Measurements from ENCODE around the gene OLFML1. TPM values are rescaled to one million over a fixed set of nuclear protein-coding genes. Genes with fewer than 3 reads are reported as not detected.

Gene OLFML1
- total RNA-seq, 2 experiments from 2014 or later, result not detected

DNA sequence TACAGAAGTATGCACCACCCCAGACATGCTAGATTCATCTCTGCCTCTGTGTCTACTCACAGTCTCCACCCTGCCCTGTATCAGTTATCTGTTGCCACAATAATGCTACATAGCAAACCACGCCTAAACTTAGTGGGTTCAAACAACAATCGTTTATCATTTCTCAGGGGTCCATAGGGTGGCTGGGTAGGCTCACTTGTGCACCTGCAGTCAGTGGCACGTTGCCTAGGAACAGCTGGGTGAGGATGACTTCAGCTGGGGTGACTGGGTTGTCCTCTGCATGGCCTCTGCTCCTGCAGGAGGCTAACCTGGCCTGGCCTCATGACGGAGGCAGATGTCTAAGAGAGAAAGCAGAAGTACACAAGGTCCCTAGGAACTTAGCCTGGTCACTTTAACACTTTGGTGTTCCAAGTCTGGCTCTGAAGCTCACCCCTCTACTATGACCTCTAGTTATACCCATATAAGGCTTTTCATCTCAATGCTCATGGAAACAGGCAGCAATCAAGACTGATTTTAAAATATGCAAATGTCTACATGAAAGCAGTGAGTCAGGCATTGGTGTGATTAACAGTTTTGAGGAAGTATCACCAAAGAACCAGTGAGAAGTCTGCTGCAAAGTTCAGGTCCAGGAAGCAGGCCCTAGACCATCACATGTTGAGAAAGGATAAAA is 10.7 kb downstream of the OLFML1 start:
- Mint-ChIP-seq H3K4me3 (no peak overlapping the region), H3K27me3 (no peaks in the 10 kb centered on the region), H3K27ac (peak overlapping the region; percentile 48), H3K9me3 (ENCODE audit: low read depth) (no peaks in the 10 kb centered on the region), H3K36me3 (ENCODE audit: low read depth) (peaks cover 3% of the 10 kb centered on the region), H3K4me1 (peaks cover 11% of the 10 kb centered on the region)
- CTCF ChIA-PET, result interaction anchor here (0.7 to 1.6 kb wide), 3 partner anchors 10 to 88 kb away, joined by 3 to 5 read pairs (median 3); partner anchors contain the start of gene OLFML1
- POLR2A ChIA-PET, result interaction anchor here (0.6 kb wide), 1 partner anchor 229 kb away, joined by 3 read pairs; no protein-coding TSS in a partner anchor
- ATAC-seq (peak; percentile 94), DNase-seq (peak; percentile 33)
- intact Hi-C loops (cut with DNase I, micrococcal nuclease), result no loop called here

DNA sequence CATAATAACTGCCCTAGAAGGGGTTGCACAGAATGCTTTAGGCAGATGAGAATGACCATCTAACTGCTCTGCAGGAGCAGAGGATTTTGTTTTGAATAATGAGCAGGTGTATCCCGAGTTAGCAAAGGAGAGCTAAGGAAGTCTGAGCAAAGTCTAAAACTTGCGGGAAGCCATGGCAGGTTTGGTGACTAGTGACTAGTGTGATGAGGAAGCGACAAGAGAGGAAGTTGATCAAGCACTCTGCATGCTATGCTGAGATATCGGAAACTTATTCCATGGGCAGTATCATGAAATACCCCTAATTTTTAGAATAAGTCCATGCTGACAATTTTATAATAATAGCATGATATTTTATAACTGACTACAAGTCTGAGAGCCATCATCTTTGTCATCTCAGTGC is 12.9 kb downstream of the OLFML1 start:
- Mint-ChIP-seq H3K27me3 (no peaks in the 10 kb centered on the region), H3K9me3 (ENCODE audit: low read depth) (no peaks in the 10 kb centered on the region), H3K36me3 (ENCODE audit: low read depth) (peaks cover 3% of the 10 kb centered on the region), H3K4me1 (peaks cover 11% of the 10 kb centered on the region), H3K27ac (no peak overlapping the region), H3K4me3 (no peak overlapping the region)
- no peak for ATAC-seq
- POLR2A ChIA-PET, result no interaction called here
- intact Hi-C loops (cut with DNase I, micrococcal nuclease), result no loop called here
- CTCF ChIA-PET, result interaction anchor here (0.8 kb wide), 1 partner anchor 760 kb away, joined by 3 read pairs; no protein-coding TSS in a partner anchor
- DNase-seq, result no peak

DNA sequence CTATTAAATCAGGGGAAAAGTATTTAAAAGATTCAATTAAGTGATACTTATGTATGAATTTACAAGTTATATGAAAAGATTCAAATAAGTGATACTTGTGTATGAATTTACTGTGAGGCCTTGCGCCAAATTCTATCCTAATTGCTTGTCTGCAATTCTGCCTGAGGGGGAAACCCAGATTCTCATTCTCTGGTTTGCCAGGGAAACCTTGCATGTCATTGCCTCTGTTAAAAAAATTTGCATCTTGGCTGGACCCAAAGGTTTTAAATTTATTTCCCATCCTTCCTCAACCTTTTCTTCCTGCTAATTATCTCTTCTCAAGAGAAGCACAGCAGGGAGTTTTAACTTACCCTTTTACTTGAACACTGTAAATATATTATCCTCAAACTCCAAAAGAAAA is 13.8 kb downstream of the OLFML1 start:
- Mint-ChIP-seq H3K9me3 (ENCODE audit: low read depth) (no peaks in the 10 kb centered on the region), H3K36me3 (ENCODE audit: low read depth) (peaks cover 3% of the 10 kb centered on the region), H3K27ac (no peak overlapping the region), H3K4me3 (no peak overlapping the region), H3K4me1 (peaks cover 11% of the 10 kb centered on the region), H3K27me3 (no peaks in the 10 kb centered on the region)
- DNase-seq, result no peak
- ChIA-PET POLR2A (no interaction called here), CTCF (interaction anchor here (0.8 kb wide), 1 partner anchor 761 kb away, joined by 3 read pairs; no protein-coding TSS in a partner anchor)
- intact Hi-C loops (cut with DNase I, micrococcal nuclease), result no loop called here
- ATAC-seq, result no peak

DNA sequence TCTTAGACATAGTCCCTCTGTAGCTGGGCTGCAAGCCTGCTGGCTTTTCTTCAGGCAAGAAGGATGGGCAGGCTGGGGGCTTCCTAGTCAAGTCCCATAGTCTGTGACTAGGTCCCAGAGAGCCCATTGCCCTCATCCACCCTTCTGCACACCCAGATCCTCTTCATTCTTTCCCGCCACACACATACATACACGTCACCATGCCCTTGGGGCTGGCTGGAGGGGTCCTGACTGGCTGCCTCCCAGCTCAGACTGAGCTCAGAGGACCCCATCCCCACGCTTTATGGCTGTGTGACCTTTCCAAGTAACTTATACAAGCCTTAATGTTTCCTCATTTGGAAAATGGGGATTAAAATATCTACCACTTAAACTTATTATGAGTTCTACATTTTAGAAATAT is 14.9 kb downstream of the OLFML1 start:
- CTCF ChIA-PET, result interaction anchor here (1.5 kb wide), 1 partner anchor 11 kb away, joined by 5 read pairs; no protein-coding TSS in a partner anchor
- no peak for DNase-seq
- ATAC-seq, result no peak
- POLR2A ChIA-PET, result no interaction called here
- Mint-ChIP-seq H3K9me3 (ENCODE audit: low read depth) (no peaks in the 10 kb centered on the region), H3K4me1 (peaks cover 11% of the 10 kb centered on the region), H3K27ac (no peak overlapping the region), H3K27me3 (no peaks in the 10 kb centered on the region), H3K4me3 (no peak overlapping the region), H3K36me3 (ENCODE audit: low read depth) (peaks cover 3% of the 10 kb centered on the region)
- intact Hi-C loops (cut with DNase I, micrococcal nuclease), result no loop called here

GRCh38 chr11:7501251-7501650 is 15.9 kb downstream of the OLFML1 start:
- no peaks in the 10 kb centered on the region for H3K9me3 Mint-ChIP-seq (ENCODE audit: low read depth)
- peaks cover 4% of the 10 kb centered on the region for H3K4me1 Mint-ChIP-seq
- intact Hi-C loops (cut with DNase I, micrococcal nuclease), result no loop called here
- no peak overlapping the region for H3K4me3 Mint-ChIP-seq
- no peak for DNase-seq
- POLR2A ChIA-PET, result no interaction called here
- ATAC-seq, result no peak
- CTCF ChIA-PET, result interaction anchor here (1.5 kb wide), 1 partner anchor 10 kb away, joined by 5 read pairs; no protein-coding TSS in a partner anchor
- peaks cover 3% of the 10 kb centered on the region for H3K36me3 Mint-ChIP-seq (ENCODE audit: low read depth)
- no peaks in the 10 kb centered on the region for H3K27me3 Mint-ChIP-seq
- no peak overlapping the region for H3K27ac Mint-ChIP-seq

- no peaks in the 10 kb centered on the region for H3K36me3 Mint-ChIP-seq (ENCODE audit: low read depth)
- POLR2A ChIA-PET, result no interaction called here
- H3K4me3 Mint-ChIP-seq, result no peak overlapping the region
- H3K27me3 Mint-ChIP-seq, result no peaks in the 10 kb centered on the region
- no peak for ATAC-seq
- H3K27ac Mint-ChIP-seq, result no peak overlapping the region
- no peaks in the 10 kb centered on the region for H3K9me3 Mint-ChIP-seq (ENCODE audit: low read depth)
- DNase-seq, result no peak
- CTCF ChIA-PET, result interaction anchor here (0.8 to 1.5 kb wide), 2 partner anchors 9 to 410 kb away, joined by 3 to 5 read pairs; no protein-coding TSS in a partner anchor
- H3K4me1 Mint-ChIP-seq, result no peaks in the 10 kb centered on the region
- intact Hi-C loops (cut with DNase I, micrococcal nuclease), result no loop called here
Measured at GRCh38 chr11:7501894-7502293, 16.6 kb downstream of the OLFML1 start.

GRCh38 chr11:7506243-7506642 is 20.9 kb downstream of the OLFML1 start:
- DNase-seq (no peak), ATAC-seq (no peak)
- H3K4me1 Mint-ChIP-seq, result no peaks in the 10 kb centered on the region
- CTCF ChIA-PET, result no interaction called here
- H3K27ac Mint-ChIP-seq, result no peak overlapping the region
- POLR2A ChIA-PET, result no interaction called here
- no peaks in the 10 kb centered on the region for H3K27me3 Mint-ChIP-seq
- H3K9me3 Mint-ChIP-seq (ENCODE audit: low read depth), result no peaks in the 10 kb centered on the region
- intact Hi-C loops (cut with DNase I, micrococcal nuclease), result no loop called here
- no peaks in the 10 kb centered on the region for H3K36me3 Mint-ChIP-seq (ENCODE audit: low read depth)
- no peak overlapping the region for H3K4me3 Mint-ChIP-seq

DNA sequence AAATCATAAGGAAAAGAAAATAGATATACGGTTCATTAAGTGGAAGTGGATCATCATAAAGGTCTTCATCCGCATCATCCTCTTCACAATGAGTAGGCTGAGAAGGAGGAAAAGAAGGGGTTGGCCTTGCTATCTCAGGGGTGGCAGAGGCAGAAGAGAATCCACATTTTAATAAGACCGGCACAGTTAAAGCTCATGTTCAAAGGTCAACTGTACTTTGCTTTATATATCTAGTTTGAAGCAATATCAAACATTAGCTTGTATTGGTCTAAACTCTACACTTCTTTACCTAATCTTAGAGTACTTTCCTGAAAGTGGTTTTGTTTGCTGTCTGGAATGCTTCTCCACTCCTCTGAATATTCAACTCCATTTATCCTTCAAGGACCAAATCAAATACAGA is 22.8 kb downstream of the OLFML1 start:
- no peaks in the 10 kb centered on the region for H3K36me3 Mint-ChIP-seq (ENCODE audit: low read depth)
- ChIA-PET POLR2A (no interaction called here), CTCF (interaction anchor here (0.6 to 1.1 kb wide), 4 partner anchors 11 to 1795 kb away, joined by 3 read pairs; no protein-coding TSS in a partner anchor)
- H3K27ac Mint-ChIP-seq, result no peak overlapping the region
- no peak for ATAC-seq
- H3K9me3 Mint-ChIP-seq (ENCODE audit: low read depth), result no peaks in the 10 kb centered on the region
- no peak overlapping the region for H3K4me3 Mint-ChIP-seq
- intact Hi-C loops (cut with DNase I, micrococcal nuclease), result no loop called here
- H3K4me1 Mint-ChIP-seq, result peaks cover 14% of the 10 kb centered on the region
- no peaks in the 10 kb centered on the region for H3K27me3 Mint-ChIP-seq
- no peak for DNase-seq

GRCh38 chr11:7509966-7510365 is 24.7 kb downstream of the OLFML1 start:
- ATAC-seq (no peak), DNase-seq (no peak)
- intact Hi-C loops (cut with DNase I, micrococcal nuclease), result loop anchor here (5.0 to 10.0 kb wide), 5 partner anchors 763 to 1278 kb away; partner anchors contain the start of genes APBB1 (in 1 of the 2), ARFIP2 (in 1 of the 2), FHIP1B (in 1 of the 2) and ILK (in 1 of the 2)
- Mint-ChIP-seq H3K4me3 (no peak overlapping the region), H3K27ac (no peak overlapping the region), H3K4me1 (peaks cover 18% of the 10 kb centered on the region), H3K27me3 (no peaks in the 10 kb centered on the region), H3K9me3 (ENCODE audit: low read depth) (no peaks in the 10 kb centered on the region), H3K36me3 (ENCODE audit: low read depth) (no peaks in the 10 kb centered on the region)
- ChIA-PET CTCF (interaction anchor here (0.6 to 0.9 kb wide), 2 partner anchors 156 to 235 kb away, joined by 3 to 5 read pairs; no protein-coding TSS in a partner anchor), POLR2A (no interaction called here)

- ATAC-seq (no peak), DNase-seq (no peak)
- POLR2A ChIA-PET, result no interaction called here
- H3K4me1 Mint-ChIP-seq, result peaks cover 32% of the 10 kb centered on the region
- H3K27me3 Mint-ChIP-seq, result peaks cover 2% of the 10 kb centered on the region
- H3K27ac Mint-ChIP-seq, result no peak overlapping the region
- intact Hi-C loops (cut with DNase I, micrococcal nuclease), result loop anchor here (5.0 to 10.0 kb wide), 5 partner anchors 764 to 1279 kb away; partner anchors contain the start of genes APBB1 (in 1 of the 2), ARFIP2 (in 1 of the 2), FHIP1B (in 1 of the 2) and ILK (in 1 of the 2)
- no peaks in the 10 kb centered on the region for H3K9me3 Mint-ChIP-seq (ENCODE audit: low read depth)
- no peak overlapping the region for H3K4me3 Mint-ChIP-seq
- peaks cover 3% of the 10 kb centered on the region for H3K36me3 Mint-ChIP-seq (ENCODE audit: low read depth)
- CTCF ChIA-PET, result interaction anchor here (0.7 to 1.9 kb wide), 6 partner anchors 10 to 1185 kb away, joined by 3 to 7 read pairs (median 4); no protein-coding TSS in a partner anchor
Measured at GRCh38 chr11:7511401-7511800, 26.1 kb downstream of the OLFML1 start.

DNA sequence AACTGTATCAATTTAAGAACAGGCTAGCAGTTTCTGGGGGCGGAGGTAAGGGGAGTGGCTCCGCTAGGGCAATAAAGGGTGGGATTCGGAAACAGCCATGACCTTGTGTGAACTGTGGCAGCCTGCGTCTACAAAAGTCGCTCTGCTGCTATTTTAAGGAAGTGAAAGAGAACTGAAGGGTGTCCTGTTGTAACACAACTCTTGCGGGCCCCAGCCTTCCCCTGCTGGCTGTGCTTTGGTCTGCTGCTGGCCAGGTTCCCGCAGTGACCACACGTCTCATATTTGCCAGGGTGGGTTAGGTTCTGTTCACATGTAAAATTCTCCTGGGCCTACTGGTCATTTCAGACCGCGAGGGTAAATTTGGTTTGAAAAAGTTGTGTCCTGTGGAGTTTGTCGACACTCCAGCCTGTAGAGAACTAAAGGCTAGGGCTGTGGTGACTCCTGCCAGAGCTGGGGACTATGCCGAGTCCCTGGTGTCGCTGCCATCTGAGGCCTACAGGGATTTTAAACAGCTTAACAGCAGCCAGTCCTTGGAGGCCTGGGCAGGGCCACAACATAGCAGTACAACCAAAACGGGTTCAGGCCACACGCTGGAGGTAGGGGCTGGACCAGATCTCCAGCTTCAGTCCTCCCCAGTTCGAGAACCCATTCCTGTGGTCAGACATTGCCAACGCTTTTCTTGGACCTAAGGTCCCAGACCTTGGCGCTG is 27.4 kb downstream of the OLFML1 start:
- DNase-seq (peak; percentile 38), ATAC-seq (peak; percentile 27)
- Mint-ChIP-seq H3K4me3 (peak overlapping the region; percentile 86), H3K36me3 (ENCODE audit: low read depth) (peaks cover 3% of the 10 kb centered on the region), H3K27me3 (peaks cover 2% of the 10 kb centered on the region), H3K9me3 (ENCODE audit: low read depth) (no peaks in the 10 kb centered on the region), H3K27ac (peak overlapping the region; percentile 93), H3K4me1 (peaks cover 43% of the 10 kb centered on the region)
- CTCF ChIA-PET, result interaction anchor here (0.6 to 1.6 kb wide), 14 partner anchors 9 to 989 kb away, joined by 3 to 9 read pairs (median 3); no protein-coding TSS in a partner anchor
- POLR2A ChIA-PET, result interaction anchor here (0.6 to 1.0 kb wide), 3 partner anchors 8 to 65 kb away, joined by 3 read pairs; no protein-coding TSS in a partner anchor
- intact Hi-C loops (cut with DNase I, micrococcal nuclease), result loop anchor here (1.0 to 10.0 kb wide), 12 partner anchors 65 to 1280 kb away; partner anchors contain the start of genes ARFIP2 (in 2 of the 2), EIF3F (in 2 of the 2), TIMM10B (in 2 of the 2) and APBB1 (in 1 of the 2)
